GM12878 (cell line): ENCODE results near the gene ANKRD17. TPM values are rescaled to one million over a fixed set of nuclear protein-coding genes. Genes with fewer than 3 reads are reported as not detected.

Experiments used
- ATF7 ChIP-seq: fragments of 450-650 bp; IDR thresholded peaks from 2 replicates; pipeline ENCODE4 v1.6.1; 2016; ENCODE audit warnings: low read depth, mild to moderate bottlenecking
- GATAD2B ChIP-seq: fragments of 450-650 bp; conservative IDR thresholded peaks from 2 replicates; pipeline ENCODE4 v1.6.1; 2017; ENCODE audit warnings: low read depth, mild to moderate bottlenecking, moderate library complexity
- HCFC1 ChIP-seq: fragments of 150-350 bp; IDR thresholded peaks from 2 replicates; pipeline ENCODE4 v1.6.1; 2014; ENCODE audit warnings: low read length
- IKZF1 ChIP-seq: fragments of 450-650 bp; conservative IDR thresholded peaks from 2 replicates; pipeline ENCODE4 v1.6.1; 2017; ENCODE audit warnings: antibody characterized with exemption, mild to moderate bottlenecking
- IRF4 ChIP-seq: IDR thresholded peaks from 2 replicates; pipeline ENCODE4 v1.6.1; 2011; ENCODE audit warnings: low read depth, low read length
- MYC ChIP-seq: IDR thresholded peaks from 2 replicates; pipeline ENCODE4 v1.6.1; 2011; ENCODE audit warnings: mild to moderate bottlenecking, low read length, moderate library complexity, inconsistent platforms; ENCODE audit not compliant: insufficient read depth, insufficient replicate concordance, insufficient read length, severe bottlenecking
- POU2F2 ChIP-seq: IDR thresholded peaks from 3 replicates; pipeline ENCODE4 v1.6.1; 2011; ENCODE audit warnings: low read depth, mild to moderate bottlenecking, low read length, borderline replicate concordance
- SIX5 ChIP-seq: IDR thresholded peaks from 2 replicates; pipeline ENCODE4 v1.6.1; 2011; ENCODE audit warnings: mild to moderate bottlenecking, low read depth, low read length, moderate library complexity; ENCODE audit not compliant: severe bottlenecking
- SUPT20H ChIP-seq: IDR thresholded peaks from 2 replicates; pipeline ENCODE4 v1.6.1; 2011; ENCODE audit warnings: low read depth, mild to moderate bottlenecking, low read length, moderate library complexity, borderline replicate concordance; ENCODE audit not compliant: control insufficient read depth
- SUZ12 ChIP-seq: fragments of 200-600 bp; sonication (generic); IDR thresholded peaks from one replicate; pipeline ENCODE4 v1.6.1; 2018; ENCODE audit warnings: antibody characterized with exemption, mild to moderate bottlenecking; ENCODE audit not compliant: unreplicated experiment
- TARDBP ChIP-seq: IDR thresholded peaks from 2 replicates; pipeline ENCODE4 v1.6.1; 2016; ENCODE audit warnings: borderline replicate concordance
- WRNIP1 ChIP-seq: IDR thresholded peaks from 2 replicates; pipeline ENCODE4 v1.6.1; 2011; ENCODE audit warnings: low read depth, low read length, improper control_type of control experiment, borderline replicate concordance
- YBX1 ChIP-seq: fragments of 450-650 bp; IDR thresholded peaks from 2 replicates; pipeline ENCODE4 v1.6.1; 2016; ENCODE audit warnings: antibody characterized with exemption
- ZBED1 ChIP-seq: IDR thresholded peaks from 2 replicates; pipeline ENCODE4 v1.6.1; 2016; ENCODE audit warnings: borderline replicate concordance
- ZNF217 ChIP-seq: fragments of 450-650 bp; IDR thresholded peaks from 2 replicates; pipeline ENCODE4 v1.6.1; 2017; ENCODE audit warnings: antibody characterized with exemption, mild to moderate bottlenecking
- polyA plus RNA-seq, 11 experiments: library from polyadenylated mRNA; depleted of rRNA in 4 of 11; unstranded in 6 of 11; stranded (reverse) in 5 of 11; fragments of >200 nt; fragmentation: Nextera tagmentation in 4 of 11; fragmentation: Illumina TruSeq in 1 of 11; extraction: Ambion mirVana in 4 of 11; extraction: Trizol in 1 of 11; gene quantifications; 1 replicate in 1 of 11; 2 replicates in 10 of 11; pipeline versions ENCODE4 v1.2.1 to v1.2.3, GENCODE V29; 2011 to 2016; ENCODE audit warnings: inconsistent platforms in 2 of 11, missing spikeins in 2 of 11, low read depth in 1 of 11
- total RNA-seq, 4 experiments: library from RNA; depleted of rRNA in 3 of 4; stranded (reverse); fragments of >200 nt in 3 of 4; fragmentation: Illumina TruSeq in 1 of 4; extraction: Trizol in 1 of 4; gene quantifications; 2 replicates each; pipeline versions ENCODE4 v1.2.1 to v1.2.3, GENCODE V29; 2013 to 2021
- TF ChIP-seq, protein P1 (sequence below): fragments of 150-350 bp; IDR thresholded peaks from 2 replicates; pipeline ENCODE4 v1.6.1; 2014; ENCODE audit warnings: mild to moderate bottlenecking, low read depth, low read length
- TF ChIP-seq, protein P2 (sequence below): IDR thresholded peaks from 2 replicates; pipeline ENCODE4 v1.6.1; 2012; ENCODE audit warnings: mild to moderate bottlenecking, low read depth, low read length
- TF ChIP-seq, protein P3 (sequence below): fragments of 450-650 bp; IDR thresholded peaks from 2 replicates; pipeline ENCODE4 v1.6.1; 2017; ENCODE audit warnings: borderline replicate concordance
- TF ChIP-seq, protein P4 (sequence below): fragments of 450-650 bp; conservative IDR thresholded peaks from 2 replicates; pipeline ENCODE4 v1.6.1; 2017; ENCODE audit warnings: mild to moderate bottlenecking, moderate library complexity

The ANKRD17 gene
- total and polyA plus RNA-seq, 10 of the 15 experiments (the other 5 are each of a cell fraction or from before 2014, with no cell fraction given) = 11.7 to 46.5 (median 32.6) TPM

DNA sequence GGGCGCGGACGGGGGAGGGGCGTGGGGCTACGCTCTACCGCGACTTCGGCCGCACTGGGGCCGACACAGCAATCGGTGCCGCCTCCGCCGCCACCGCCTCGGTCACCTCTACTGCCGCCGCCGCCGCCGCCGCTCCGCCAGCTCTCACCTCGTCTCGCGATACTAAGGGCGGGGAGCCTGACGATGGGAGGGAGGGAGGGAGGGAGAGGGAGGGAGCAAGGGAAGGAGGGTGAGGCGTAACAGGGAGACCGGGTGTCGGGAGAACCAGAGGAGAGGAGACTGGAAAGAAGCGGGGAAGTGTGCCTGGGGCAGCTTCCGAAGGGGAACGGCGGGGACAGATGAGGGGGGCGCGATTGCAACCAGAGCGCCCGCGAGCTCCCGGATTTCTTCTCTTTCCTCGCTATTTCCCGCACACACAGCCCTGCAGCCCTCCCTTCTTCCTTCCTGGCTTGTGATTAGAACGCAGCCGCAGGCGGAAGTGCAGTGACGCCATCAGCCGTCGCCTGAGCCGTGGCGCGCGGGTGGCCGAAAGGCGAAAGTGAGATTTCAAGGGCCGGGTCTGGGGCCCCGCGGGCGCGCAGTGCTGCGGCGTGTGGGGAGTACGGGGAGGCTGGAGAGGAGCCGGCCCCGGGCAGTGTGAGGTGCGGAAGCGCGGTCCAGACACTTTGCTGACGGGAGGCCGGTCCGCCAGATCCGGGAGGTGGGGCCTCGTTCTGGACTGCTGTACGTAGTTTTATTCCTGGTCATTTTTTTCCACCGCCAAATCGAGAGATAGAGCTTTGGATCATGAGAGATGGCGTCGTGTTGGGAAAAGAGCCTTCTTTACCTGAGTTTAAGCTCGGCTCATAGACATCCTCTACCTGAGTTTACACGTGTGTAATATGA, at the start of gene ANKRD17 (continued):
- TF ChIP-seq, protein P1, sequence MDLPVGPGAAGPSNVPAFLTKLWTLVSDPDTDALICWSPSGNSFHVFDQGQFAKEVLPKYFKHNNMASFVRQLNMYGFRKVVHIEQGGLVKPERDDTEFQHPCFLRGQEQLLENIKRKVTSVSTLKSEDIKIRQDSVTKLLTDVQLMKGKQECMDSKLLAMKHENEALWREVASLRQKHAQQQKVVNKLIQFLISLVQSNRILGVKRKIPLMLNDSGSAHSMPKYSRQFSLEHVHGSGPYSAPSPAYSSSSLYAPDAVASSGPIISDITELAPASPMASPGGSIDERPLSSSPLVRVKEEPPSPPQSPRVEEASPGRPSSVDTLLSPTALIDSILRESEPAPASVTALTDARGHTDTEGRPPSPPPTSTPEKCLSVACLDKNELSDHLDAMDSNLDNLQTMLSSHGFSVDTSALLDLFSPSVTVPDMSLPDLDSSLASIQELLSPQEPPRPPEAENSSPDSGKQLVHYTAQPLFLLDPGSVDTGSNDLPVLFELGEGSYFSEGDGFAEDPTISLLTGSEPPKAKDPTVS = no peak
- TF ChIP-seq ZNF217 (no peak), WRNIP1 (no peak), SIX5 (peak; percentile 55), ZBED1 (peak; percentile 70; the same call in 1 of the 2 replicates), GATAD2B (peak; percentile 43), SUPT20H (no peak), IRF4 (peak; percentile 52; the same call in 1 of the 2 replicates), MYC (no peak), IKZF1 (peak; percentile 93), YBX1 (no peak), POU2F2 (peak; percentile 80; the same call in 2 of the 3 replicates), SUZ12 (no peak), TARDBP (peak; percentile 67; the same call in 1 of the 2 replicates), HCFC1 (peak; percentile 76), ATF7 (peak; percentile 74)
- TF ChIP-seq, protein P2, sequence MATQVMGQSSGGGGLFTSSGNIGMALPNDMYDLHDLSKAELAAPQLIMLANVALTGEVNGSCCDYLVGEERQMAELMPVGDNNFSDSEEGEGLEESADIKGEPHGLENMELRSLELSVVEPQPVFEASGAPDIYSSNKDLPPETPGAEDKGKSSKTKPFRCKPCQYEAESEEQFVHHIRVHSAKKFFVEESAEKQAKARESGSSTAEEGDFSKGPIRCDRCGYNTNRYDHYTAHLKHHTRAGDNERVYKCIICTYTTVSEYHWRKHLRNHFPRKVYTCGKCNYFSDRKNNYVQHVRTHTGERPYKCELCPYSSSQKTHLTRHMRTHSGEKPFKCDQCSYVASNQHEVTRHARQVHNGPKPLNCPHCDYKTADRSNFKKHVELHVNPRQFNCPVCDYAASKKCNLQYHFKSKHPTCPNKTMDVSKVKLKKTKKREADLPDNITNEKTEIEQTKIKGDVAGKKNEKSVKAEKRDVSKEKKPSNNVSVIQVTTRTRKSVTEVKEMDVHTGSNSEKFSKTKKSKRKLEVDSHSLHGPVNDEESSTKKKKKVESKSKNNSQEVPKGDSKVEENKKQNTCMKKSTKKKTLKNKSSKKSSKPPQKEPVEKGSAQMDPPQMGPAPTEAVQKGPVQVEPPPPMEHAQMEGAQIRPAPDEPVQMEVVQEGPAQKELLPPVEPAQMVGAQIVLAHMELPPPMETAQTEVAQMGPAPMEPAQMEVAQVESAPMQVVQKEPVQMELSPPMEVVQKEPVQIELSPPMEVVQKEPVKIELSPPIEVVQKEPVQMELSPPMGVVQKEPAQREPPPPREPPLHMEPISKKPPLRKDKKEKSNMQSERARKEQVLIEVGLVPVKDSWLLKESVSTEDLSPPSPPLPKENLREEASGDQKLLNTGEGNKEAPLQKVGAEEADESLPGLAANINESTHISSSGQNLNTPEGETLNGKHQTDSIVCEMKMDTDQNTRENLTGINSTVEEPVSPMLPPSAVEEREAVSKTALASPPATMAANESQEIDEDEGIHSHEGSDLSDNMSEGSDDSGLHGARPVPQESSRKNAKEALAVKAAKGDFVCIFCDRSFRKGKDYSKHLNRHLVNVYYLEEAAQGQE = no peak
- TF ChIP-seq, protein P3, sequence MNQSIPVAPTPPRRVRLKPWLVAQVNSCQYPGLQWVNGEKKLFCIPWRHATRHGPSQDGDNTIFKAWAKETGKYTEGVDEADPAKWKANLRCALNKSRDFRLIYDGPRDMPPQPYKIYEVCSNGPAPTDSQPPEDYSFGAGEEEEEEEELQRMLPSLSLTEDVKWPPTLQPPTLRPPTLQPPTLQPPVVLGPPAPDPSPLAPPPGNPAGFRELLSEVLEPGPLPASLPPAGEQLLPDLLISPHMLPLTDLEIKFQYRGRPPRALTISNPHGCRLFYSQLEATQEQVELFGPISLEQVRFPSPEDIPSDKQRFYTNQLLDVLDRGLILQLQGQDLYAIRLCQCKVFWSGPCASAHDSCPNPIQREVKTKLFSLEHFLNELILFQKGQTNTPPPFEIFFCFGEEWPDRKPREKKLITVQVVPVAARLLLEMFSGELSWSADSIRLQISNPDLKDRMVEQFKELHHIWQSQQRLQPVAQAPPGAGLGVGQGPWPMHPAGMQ = no peak
- TF ChIP-seq, protein P4, sequence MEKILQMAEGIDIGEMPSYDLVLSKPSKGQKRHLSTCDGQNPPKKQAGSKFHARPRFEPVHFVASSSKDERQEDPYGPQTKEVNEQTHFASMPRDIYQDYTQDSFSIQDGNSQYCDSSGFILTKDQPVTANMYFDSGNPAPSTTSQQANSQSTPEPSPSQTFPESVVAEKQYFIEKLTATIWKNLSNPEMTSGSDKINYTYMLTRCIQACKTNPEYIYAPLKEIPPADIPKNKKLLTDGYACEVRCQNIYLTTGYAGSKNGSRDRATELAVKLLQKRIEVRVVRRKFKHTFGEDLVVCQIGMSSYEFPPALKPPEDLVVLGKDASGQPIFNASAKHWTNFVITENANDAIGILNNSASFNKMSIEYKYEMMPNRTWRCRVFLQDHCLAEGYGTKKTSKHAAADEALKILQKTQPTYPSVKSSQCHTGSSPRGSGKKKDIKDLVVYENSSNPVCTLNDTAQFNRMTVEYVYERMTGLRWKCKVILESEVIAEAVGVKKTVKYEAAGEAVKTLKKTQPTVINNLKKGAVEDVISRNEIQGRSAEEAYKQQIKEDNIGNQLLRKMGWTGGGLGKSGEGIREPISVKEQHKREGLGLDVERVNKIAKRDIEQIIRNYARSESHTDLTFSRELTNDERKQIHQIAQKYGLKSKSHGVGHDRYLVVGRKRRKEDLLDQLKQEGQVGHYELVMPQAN = peak; percentile 86
